Activated T-helper 1 cell treated with Interleukin-2 at 50 U/mL for 16 hours (primary cell): Measurements from ENCODE around the gene HES1.
A peak's percentile ranks its signal among the peaks of the same experiment; 100 is the strongest.
"Not testable (repeated sequence)": the region's sequence is repeated elsewhere in the genome, so short reads cannot be mapped to it uniquely, and the experiment has no call there.

Experiments used
- DNase-seq: peaks from one replicate; pipeline ENCODE4 v3.0.0-alpha.2; 2020; ENCODE audit warnings: low read depth

The HES1 gene

DNA sequence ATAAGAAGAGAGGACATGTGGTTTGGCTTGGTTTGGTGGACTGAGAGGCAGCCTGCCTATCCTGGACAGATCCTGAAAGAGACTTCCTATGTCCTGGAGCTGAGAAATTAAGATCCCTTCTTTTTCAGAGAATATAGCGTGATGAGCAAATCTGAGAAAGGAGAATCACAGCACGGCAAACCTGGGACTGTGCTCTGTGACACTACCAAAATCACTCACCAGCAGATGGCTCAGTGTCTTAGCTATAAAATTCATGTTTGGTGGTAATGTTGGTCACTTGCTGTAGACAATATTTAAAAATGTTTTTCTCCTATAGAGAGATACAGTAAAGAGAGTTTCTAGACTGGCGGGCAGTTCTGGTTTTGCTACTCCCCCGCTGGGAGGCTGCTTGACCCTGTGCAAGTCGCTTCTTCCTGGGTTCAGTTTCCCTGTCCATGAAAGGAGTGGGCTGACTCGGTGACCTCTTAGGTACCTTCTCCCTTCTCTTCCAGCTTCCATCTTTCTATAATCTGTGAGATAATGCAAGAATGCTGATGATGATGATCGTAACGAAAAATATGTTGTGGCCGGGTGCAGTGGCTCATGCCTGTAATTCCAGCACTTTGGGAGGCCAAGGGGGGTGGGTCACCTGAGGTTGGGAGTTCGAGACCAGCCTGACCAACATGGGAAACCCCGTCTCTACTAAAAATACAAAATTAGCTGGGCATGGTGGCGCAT lies 7.6 kb upstream of the HES1 start:
- DNase-seq, result no peak

DNA sequence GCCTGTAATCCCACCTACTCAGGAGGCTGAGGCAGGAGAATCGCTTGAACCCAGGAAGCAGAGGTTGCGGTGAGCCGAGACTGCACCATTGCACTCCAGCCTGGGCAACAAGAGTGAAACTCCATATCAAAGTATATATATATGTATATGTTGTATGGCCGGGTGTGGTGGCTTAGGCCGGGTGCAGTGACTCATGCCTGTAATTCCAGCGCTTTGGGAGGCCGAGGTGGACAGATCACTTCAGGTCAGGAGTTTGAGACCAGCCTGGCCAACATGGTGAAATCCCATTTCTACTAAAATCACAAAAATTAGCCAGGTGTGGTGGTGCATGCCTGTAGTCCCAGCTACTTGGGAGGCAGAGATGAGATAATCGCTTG lies 7.0 kb upstream of the HES1 start:
- not testable (repeated sequence) for DNase-seq

DNA sequence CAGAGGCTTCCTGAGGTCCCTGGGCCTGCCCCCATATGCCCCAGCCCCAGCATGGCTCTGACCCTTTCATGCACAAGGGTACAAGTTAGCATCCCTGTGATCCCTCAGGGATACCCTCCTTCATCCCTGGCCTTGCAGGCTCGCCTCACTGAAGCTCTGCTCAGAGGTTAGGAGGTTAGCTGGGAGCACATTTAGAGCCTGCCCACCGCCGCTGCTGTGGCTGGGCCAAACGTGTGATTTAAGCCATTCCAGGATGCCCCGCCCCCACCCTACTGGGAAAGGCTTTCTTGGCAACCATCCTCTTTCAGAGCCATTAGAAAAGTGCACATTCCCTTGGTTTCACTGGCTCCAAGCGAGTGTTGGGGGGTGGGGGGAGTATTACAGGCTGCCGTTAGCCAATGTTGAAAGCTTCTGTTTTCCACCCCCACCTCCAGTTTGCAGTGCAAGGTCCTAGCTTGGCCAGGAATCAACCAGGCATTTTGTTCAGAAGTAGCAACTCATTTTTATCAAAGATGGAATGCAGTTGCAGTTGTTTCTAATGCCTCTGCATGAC lies 6.3 kb upstream of the HES1 start:
- no peak for DNase-seq

DNA sequence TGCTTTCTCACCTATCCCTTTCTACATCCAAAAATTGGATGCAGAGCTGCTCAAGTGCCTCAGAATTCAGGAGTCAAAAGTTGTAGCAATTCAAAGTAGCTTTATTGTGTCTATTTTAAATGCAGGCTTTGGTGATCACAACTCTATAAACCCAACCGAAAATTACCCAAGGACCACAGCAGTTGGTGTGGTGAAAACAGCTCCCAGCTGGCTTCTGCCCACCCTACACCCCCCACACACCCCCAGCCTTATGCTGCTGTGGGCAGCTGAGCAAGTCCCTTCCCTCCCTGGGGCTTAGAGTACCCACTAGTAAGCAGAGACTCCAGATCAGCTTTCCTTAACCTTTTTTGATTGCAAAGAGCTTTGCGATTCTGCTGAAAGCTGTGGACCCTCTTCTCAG lies 5.8 kb upstream of the HES1 start:
- DNase-seq, result no peak

GRCh38 chr3:194130807-194131589 lies 5.0 kb upstream of the HES1 start:
- DNase-seq, result no peak

GRCh38 chr3:194132465-194133286 lies 3.3 kb upstream of the HES1 start:
- DNase-seq, result no peak

DNA sequence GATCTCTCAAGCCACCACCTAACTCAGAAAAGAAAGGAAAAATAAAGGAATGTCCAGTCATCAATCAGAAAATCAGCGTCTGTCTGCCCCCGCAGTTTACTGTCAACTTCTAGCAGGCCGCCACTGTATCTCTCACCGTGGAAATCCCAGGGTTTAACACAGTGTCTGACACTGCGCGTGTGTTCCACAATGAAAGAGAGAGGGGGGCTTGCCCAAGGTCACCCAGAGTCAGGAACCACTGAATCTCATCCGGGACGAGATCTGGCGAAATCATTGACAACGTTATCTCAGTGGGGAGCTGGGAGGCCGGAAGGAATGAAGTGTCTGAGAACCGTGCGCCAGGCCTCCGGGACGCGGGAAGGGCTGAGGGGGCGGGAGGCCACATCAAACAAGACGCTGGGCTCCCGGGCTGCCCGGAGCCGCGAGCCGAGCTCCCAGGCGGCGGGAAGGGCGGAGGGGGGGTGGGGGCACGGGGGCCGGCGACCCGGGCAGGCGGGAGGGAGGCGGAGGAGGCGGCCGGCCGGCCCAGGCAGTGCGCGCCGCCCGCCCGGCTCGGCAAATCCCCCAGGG lies 2.2 kb upstream of the HES1 start:
- DNase-seq, result no peak

DNA sequence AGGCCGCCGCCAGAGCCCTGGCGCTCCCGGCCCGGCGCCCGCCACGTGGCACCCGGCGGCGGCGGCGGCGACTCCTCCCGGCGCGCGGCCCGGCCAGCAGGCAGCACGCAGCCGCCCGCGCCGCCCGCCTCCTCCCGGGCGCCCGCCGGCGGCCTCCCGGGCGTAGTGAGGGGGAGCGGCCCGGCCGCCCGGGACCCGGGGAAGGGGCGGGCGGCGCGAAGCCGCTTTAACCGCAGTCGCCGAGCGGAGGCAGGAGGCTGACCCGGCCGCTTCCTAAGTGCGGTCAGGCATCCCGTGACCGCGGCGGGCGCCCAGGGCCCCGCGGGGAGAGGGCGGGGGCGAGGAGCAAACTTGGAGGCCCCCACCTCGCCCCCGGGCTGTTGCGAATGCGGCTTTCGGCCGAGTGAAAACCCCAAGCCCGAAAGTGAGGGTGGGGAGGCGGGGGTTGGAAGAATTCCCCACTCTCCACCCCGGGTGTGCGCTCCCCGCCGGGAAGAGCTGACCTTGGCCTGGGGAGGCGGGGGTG lies 1.7 kb upstream of the HES1 start:
- no peak for DNase-seq

GRCh38 chr3:194134757-194135515 lies 1.0 kb upstream of the HES1 start:
- peak; percentile 63 for DNase-seq

DNA sequence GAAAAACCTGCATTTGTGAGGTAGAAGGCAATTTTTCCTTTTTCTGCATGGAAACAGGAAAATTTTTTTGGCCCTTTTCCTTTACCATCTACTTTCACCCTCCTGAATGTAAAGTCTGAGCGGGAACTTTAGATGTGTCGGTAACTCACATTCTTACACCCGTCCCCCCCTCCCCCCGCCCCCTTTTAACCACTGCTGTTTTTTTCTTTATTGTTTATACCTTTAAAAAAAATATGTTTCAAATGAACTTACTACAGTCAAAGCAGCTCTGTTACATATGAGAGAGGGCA lies 487 bp upstream of the HES1 start:
- no peak for DNase-seq

GRCh38 chr3:194136519-194137007 lies 615 bp downstream of the HES1 start:
- no peak for DNase-seq

DNA sequence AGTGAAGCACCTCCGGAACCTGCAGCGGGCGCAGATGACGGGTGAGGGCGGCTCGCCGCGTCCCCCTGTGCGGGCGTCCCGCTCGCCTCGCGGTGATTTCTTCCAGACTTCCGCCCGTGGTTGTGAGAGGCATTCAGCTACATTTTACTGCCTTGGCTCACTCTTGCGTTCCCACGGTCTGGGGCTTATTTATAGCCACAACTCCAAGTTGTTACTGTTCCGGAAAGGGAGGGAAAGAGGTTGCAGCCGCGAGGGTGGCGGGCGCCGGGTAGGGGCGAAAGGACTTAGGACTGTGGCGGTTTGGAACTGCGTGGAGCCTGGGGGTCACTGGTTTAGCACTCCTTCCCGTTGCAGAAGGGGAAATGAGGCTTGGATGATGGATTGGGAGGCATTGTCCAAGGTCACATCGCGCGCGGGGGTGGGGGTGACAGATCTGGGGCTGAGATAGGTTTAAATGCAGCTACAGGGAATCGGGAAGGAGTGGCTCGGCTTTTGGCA lies 1.1 kb downstream of the HES1 start:
- DNase-seq, result no peak

DNA sequence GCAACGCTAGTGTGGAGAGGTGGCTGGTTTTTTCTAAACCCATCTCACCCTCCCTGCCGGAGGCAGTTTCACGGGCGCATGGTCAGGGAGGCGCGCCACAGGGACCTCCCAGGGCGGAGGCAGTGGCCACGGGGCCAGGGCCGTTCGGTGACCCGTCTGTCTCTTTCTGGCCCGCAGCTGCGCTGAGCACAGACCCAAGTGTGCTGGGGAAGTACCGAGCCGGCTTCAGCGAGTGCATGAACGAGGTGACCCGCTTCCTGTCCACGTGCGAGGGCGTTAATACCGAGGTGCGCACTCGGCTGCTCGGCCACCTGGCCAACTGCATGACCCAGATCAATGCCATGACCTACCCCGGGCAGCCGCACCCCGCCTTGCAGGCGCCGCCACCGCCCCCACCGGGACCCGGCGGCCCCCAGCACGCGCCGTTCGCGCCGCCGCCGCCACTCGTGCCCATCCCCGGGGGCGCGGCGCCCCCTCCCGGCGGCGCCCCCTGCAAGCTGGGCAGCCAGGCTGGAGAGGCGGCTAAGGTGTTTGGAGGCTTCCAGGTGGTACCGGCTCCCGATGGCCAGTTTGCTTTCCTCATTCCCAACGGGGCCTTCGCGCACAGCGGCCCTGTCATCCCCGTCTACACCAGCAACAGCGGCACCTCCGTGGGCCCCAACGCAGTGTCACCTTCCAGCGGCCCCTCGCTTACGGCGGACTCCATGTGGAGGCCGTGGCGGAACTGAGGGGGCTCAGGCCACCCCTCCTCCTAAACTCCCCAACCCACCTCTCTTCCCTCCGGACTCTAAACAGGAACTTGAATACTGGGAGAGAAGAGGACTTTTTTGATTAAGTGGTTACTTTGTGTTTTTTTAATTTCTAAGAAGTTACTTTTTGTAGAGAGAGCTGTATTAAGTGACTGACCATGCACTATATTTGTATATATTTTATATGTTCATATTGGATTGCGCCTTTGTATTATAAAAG lies 1.8 kb downstream of the HES1 start:
- no peak for DNase-seq

DNA sequence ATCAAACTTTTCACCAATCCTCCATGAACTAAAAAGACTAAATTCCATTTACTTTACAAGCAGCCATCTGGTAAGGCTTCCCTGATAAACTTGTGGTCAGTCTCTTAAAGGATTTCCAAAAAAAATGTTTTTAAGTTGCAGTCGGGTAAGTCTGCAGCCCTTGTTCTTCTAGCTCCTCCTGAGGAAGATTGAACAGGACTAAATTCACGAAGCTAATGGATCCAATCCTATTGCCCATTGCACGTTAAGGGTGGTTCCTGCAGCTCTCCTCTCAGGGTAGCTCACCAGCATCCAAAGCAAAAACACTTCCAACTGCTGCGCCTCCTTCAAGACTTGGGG lies 2.8 kb downstream of the HES1 start:
- DNase-seq, result no peak

DNA sequence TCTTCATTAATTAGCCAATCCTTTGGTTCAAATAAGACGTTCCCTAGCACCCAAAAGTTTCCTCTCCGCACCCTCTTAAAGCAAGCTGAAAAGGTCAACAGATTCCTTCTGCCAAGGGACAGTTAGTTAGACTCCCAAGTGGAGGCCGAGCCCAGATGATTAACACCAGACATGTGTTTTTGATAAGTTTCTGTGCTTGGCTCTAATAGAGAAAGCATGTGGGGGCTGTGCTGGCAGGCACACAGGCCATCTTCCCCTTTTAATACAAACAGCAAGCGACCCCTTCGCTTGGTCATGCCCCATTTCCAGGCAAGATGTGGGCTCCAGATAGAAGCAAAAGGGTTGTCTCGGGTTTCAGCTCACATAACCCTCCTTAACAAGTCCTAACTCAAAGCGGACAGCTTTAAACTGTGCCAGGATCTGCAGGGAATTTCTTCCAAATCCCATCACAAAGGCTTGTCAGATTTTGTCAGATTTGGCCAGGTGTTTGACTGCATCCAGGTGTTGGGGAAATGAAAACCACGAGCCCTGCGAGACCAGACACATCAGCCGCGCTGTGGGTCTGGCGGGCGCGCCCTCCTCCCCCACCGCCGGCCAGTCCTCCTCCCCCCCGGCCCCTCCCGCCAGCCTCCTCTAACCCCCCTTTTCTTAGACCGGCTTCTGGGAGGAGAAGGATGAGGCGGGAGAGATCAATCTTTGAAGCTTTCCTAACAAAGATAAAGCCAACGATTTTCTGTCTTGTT lies 3.3 kb downstream of the HES1 start:
- DNase-seq, result no peak

DNA sequence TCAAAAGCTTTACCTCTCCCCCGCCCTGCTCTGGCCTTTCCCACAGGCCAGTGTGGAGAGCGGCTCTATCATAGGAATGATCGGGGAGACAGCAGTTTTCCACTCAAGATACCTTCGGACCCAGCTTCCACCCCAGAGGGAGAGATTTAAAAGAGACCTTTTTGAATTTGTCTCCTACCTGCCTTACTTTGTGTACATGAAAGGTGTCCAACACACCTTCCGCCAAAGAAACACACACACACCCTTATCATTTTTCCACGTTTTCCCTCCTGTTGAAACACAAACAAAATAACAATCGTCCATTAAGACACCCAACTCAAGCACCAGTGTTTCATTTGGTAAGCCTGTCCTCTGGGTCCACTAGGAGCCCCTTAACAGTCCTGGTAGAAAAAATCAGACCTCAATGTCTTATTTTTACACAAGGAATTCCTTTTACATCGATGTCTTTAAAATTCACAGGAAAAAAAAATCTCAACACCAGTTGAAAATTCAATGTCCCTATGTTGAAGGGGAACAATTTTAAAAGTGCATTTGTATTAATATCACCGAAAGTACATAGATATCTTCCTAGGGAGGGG lies 4.0 kb downstream of the HES1 start:
- DNase-seq, result no peak

DNA sequence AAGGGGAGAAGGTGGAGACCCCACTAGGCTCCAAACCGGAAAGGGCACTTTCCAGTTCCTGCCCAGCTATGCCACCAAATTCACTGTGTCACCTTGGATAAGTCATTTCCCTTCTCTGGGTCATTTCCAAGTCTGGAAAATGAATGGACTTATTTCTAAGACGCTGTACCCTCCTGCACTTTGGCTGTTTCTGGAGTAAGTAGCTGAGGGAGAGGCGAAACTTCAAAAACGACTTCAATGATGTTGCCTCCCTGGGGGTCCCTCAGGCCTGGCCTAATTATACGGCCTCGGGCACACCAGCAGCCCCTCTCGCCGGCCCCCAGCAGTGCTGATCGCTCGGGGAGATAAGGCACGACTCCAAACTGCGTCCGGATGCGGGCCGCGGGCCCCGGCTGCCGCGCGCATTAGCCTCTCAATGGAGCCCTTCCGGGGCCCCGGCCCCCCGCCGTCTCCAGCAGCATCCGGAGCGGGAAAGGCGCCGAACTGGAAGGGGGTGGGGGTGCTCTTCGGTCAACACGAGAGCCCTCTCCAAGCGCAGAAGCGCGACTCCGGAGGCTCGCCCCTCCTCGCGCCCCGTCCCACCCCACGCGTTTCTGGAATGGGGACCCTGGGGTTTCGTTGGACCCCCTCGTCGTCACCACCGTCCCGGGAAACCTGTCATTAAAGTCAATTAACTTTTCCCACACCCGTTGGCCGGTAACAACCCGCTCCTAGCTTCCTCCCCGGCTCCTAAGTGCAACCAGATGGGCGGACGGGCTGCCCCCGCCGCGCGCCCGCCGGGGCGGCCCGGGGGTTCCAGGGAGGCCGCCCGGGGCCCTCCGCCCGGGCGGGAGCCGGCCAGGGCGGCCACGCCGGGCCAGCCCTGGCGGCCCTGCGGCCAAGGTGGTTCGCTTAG lies 4.8 kb downstream of the HES1 start:
- DNase-seq, result no peak
